ENCODE results near the gene RIPOR3. TPM values are rescaled to one million over a fixed set of nuclear protein-coding genes. Genes with fewer than 3 reads are reported as not detected.

The RIPOR3 gene
- total and polyA plus RNA-seq, 9 of the 15 experiments (the other 6 are each of a cell fraction or from before 2014, with no cell fraction given), result 3.3 to 62.7 (median 21.4) TPM

DNA sequence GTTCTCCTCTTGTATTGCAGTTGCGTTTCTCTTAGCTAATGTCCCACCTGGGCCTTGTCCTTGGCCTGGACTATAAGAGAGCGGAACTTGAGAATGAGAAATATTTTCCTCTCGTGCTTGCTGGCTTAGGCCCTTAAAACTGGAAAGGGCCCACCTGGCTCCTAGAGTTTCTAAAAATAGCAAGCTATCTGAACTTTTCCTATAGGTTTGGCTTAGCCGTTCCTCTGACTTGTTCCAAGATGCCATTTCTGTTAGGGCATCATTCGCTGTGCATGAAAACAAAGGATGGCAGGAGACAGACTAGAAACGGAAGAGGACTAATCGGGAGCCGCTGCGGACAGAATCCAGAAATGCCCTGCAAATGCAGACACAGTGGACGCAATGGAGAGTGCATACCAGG, 4.5 kb downstream of the RIPOR3 start:
- no peaks in the 10 kb centered on the region for H3K27me3 ChIP-seq (ENCODE audit: control insufficient read depth in 2 of 2, insufficient read depth in 2 of 2, low read length in 2 of 2)

More for the DNA sequence above, 4.5 kb downstream of the RIPOR3 start:
- no peak overlapping the region for H3K4me2 ChIP-seq (ENCODE audit: insufficient read depth, low read length)
- ATAC-seq (no peak), FAIRE-seq (no peak), DNase-seq (ENCODE audit: extremely low read depth in 1 of 4, low spot score in 3 of 4) (no peak)
- H3K27ac ChIP-seq (ENCODE audit: extremely low read depth, low read depth, low read length), result no peak overlapping the region
- peaks cover 84% of the 10 kb centered on the region for H3K79me2 ChIP-seq (ENCODE audit: control insufficient read depth, insufficient read depth, low read length)
- in situ Hi-C loops (cut with MboI), result no loop called here
- H3K36me3 ChIP-seq (ENCODE audit: control insufficient read depth, insufficient read depth, low read length), result peaks cover 63% of the 10 kb centered on the region
- WGBS (ENCODE audit: insufficient coverage, low coverage, missing lambda C conversion rate), result 96% methylated on average over 10 of the region's 10 CpGs
- H3K4me1 ChIP-seq (replicated peaks in 1 of 2; ENCODE audit: control insufficient read depth in 2 of 2, insufficient read depth in 2 of 2, low read length in 2 of 2), result peaks cover 19 to 28% of the 10 kb centered on the region in 2 experiments
- TF ChIP-seq, protein P1, sequence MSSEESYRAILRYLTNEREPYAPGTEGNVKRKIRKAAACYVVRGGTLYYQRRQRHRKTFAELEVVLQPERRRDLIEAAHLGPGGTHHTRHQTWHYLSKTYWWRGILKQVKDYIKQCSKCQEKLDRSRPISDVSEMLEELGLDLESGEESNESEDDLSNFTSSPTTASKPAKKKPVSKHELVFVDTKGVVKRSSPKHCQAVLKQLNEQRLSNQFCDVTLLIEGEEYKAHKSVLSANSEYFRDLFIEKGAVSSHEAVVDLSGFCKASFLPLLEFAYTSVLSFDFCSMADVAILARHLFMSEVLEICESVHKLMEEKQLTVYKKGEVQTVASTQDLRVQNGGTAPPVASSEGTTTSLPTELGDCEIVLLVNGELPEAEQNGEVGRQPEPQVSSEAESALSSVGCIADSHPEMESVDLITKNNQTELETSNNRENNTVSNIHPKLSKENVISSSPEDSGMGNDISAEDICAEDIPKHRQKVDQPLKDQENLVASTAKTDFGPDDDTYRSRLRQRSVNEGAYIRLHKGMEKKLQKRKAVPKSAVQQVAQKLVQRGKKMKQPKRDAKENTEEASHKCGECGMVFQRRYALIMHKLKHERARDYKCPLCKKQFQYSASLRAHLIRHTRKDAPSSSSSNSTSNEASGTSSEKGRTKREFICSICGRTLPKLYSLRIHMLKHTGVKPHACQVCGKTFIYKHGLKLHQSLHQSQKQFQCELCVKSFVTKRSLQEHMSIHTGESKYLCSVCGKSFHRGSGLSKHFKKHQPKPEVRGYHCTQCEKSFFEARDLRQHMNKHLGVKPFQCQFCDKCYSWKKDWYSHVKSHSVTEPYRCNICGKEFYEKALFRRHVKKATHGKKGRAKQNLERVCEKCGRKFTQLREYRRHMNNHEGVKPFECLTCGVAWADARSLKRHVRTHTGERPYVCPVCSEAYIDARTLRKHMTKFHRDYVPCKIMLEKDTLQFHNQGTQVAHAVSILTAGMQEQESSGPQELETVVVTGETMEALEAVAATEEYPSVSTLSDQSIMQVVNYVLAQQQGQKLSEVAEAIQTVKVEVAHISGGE (CRISPR knock-in tag; IDR thresholded peaks at IDR 0.05), result peak in 1 of 3 experiments; percentile 87; a peak in 2 of 6 replicates
- TF ChIP-seq E2F4 (CRISPR knock-in tag; IDR thresholded peaks at IDR 0.05; ENCODE audit: low read depth), result no peak
- no peak for TF ChIP-seq ZNF584 (CRISPR knock-in tag; IDR thresholded peaks at IDR 0.05; ENCODE audit: low read depth)
- TF ChIP-seq TEAD1 (CRISPR knock-in tag; IDR thresholded peaks at IDR 0.05), result no peak
- CTCF ChIA-PET (ENCODE audit: low intra/inter-chr PET ratio), result no interaction called here
- no peak overlapping the region for H2AFZ ChIP-seq (ENCODE audit: low read depth, low read length)
- intact Hi-C loops (cut with micrococcal nuclease), result no loop called here
- H3K9ac ChIP-seq (ENCODE audit: insufficient read depth in 1 of 2, low read depth in 2 of 2, low read length in 2 of 2), result peak overlapping the region in 1 of 2 experiments; percentile 71; a peak in 1 of 4 replicates
- POLR2A ChIA-PET, result interaction anchor here (0.9 kb wide), 1 partner anchor 10 kb away, joined by 4 read pairs; no protein-coding TSS in a partner anchor
- H3K4me3 ChIP-seq, result no peak overlapping the region
- no peaks in the 10 kb centered on the region for H3K9me1 ChIP-seq (ENCODE audit: control insufficient read depth, insufficient read depth, low read length)
- no TSS peak for BruUV-seq (replicated peaks)
- H3K9me3 ChIP-seq (replicated peaks; ENCODE audit: control insufficient read depth, insufficient read depth, low read depth, low read length), result no peaks in the 10 kb centered on the region
- 0 out of 2 replicates have a peak, but pooled peaks cover 2% of the 10 kb centered on the region for H4K20me1 ChIP-seq (replicated peaks; ENCODE audit: control insufficient read depth, insufficient read depth, low read length)

Data from K562 (cell line).